GM12878 (cell line): Measurements from ENCODE around the gene DPP4. TPM values are rescaled to one million over a fixed set of nuclear protein-coding genes. Genes with fewer than 3 reads are reported as not detected.

Source experiments
- ATAC-seq: fragments of 200-7000 bp; cut with Tn5 transposase; 3 replicates; pipeline ENCODE4 v1.9.1; 2020; ENCODE audit warnings: mild to moderate bottlenecking, moderate library complexity
- BruUV-seq: library from RNA; stranded (reverse); fragments of 400-500 nt; replicated peaks from 2 replicates; lab custom pipeline; 2021; lab: Mats Ljungman, UMichigan
- CTCF ChIA-PET: fragments of 300-600 bp; sonication (Branson Sonifier 250); formaldehyde crosslinking; extraction: SDS; loops from one replicate; lab custom pipeline; 2021; ENCODE audit warnings: inconsistent platforms; lab: Yijun Ruan, JAX
- POLR2A ChIA-PET: fragments of 350-600 bp; formaldehyde crosslinking; extraction: SDS; loops from one replicate; lab custom pipeline; 2021; ENCODE audit warnings: inconsistent platforms; lab: Charles Lee
- RAD21 ChIA-PET: fragments of 300-600 bp; sonication (Branson Sonifier 250); formaldehyde crosslinking; loops from one replicate; lab custom pipeline; 2023; ENCODE audit warnings: antibody characterized with exemption; ENCODE audit not compliant: unreplicated experiment; lab: Charles Lee
- SMC1A ChIA-PET: fragments of 300-600 bp; sonication (Branson Sonifier 250); formaldehyde crosslinking; loops from one replicate; lab custom pipeline; 2023; ENCODE audit not compliant: unreplicated experiment, uncharacterized antibody; lab: Charles Lee
- DNase-seq: peaks from one replicate; pipeline ENCODE4 v3.0.0-alpha.2; 2011; ENCODE audit warnings: low read depth, low spot score
- FAIRE-seq: peaks from 3 replicates; lab custom pipeline; 2011; peaks lifted over from hg19 to GRCh38; lab: Jason Lieb, UNC
- H2AFZ ChIP-seq: 2 replicates; pipeline ENCODE4 v1.6.0; 2011; ENCODE audit warnings: low read depth, low read length, control low read depth; ENCODE audit not compliant: control insufficient read depth
- H3K27ac ChIP-seq: 2 replicates; pipeline ENCODE4 v1.5.1; 2011; ENCODE audit warnings: control low read depth; ENCODE audit not compliant: control insufficient read depth, insufficient read depth
- H3K27me3 ChIP-seq, 2 experiments: replicated peaks in 1 of 2; 2 replicates each; pipeline versions ENCODE4 v1.6.0 to v1.6.1; 2011; ENCODE audit warnings: low read length in 1 of 2; ENCODE audit not compliant: control insufficient read depth in 2 of 2, insufficient read depth in 2 of 2
- H3K36me3 ChIP-seq, 2 experiments: 2 replicates each; pipeline ENCODE4 v1.5.1; 2011; ENCODE audit warnings: low read length in 1 of 2; ENCODE audit not compliant: control insufficient read depth in 2 of 2, insufficient read depth in 2 of 2
- H3K4me1 ChIP-seq: 2 replicates; pipeline ENCODE4 v1.6.1; 2011; ENCODE audit warnings: mild to moderate bottlenecking, low read length, moderate library complexity, mixed read lengths; ENCODE audit not compliant: control insufficient read depth, insufficient read depth
- H3K4me2 ChIP-seq: 2 replicates; pipeline ENCODE4 v1.6.0; 2011; ENCODE audit warnings: control low read depth; ENCODE audit not compliant: control insufficient read depth, insufficient read depth
- H3K4me3 ChIP-seq: fragments of 200-600 bp; sonication (generic); 2 replicates; pipeline ENCODE4 v1.5.1; 2016
- H3K79me2 ChIP-seq: 2 replicates; pipeline ENCODE4 v1.6.0; 2011; ENCODE audit warnings: low read length; ENCODE audit not compliant: control insufficient read depth, insufficient read depth
- H3K9ac ChIP-seq: 2 replicates; pipeline ENCODE4 v1.8.0; 2011; ENCODE audit warnings: low read length, control low read depth, mixed read lengths; ENCODE audit not compliant: control insufficient read depth, insufficient read depth
- H3K9me3 ChIP-seq: replicated peaks from 3 replicates; pipeline ENCODE4 v1.5.1; 2011; ENCODE audit warnings: mild to moderate bottlenecking, low read length; ENCODE audit not compliant: control insufficient read depth, insufficient read depth
- H4K20me1 ChIP-seq: 2 replicates; pipeline ENCODE4 v1.6.0; 2011; ENCODE audit not compliant: control insufficient read depth, insufficient read depth
- BCL11A ChIP-seq: IDR thresholded peaks from 2 replicates; pipeline ENCODE4 v1.6.1; 2011; ENCODE audit warnings: low read depth, low read length
- ETV6 ChIP-seq, 2 experiments: fragments of 450-650 bp in 1 of 2; IDR thresholded peaks in 1 of 2; conservative IDR thresholded peaks in 1 of 2; 2 replicates each; pipeline ENCODE4 v1.6.1; 2014; ENCODE audit warnings: antibody characterized with exemption in 1 of 2, borderline replicate concordance in 1 of 2, low read depth in 1 of 2, mild to moderate bottlenecking in 1 of 2, moderate library complexity in 1 of 2
- GATAD2B ChIP-seq: fragments of 450-650 bp; conservative IDR thresholded peaks from 2 replicates; pipeline ENCODE4 v1.6.1; 2017; ENCODE audit warnings: low read depth, mild to moderate bottlenecking, moderate library complexity
- JUNB ChIP-seq: IDR thresholded peaks from 2 replicates; pipeline ENCODE4 v1.6.1; 2016; ENCODE audit warnings: antibody characterized with exemption, mild to moderate bottlenecking
- MEF2A ChIP-seq: IDR thresholded peaks from 2 replicates; pipeline ENCODE4 v1.6.1; 2011; ENCODE audit warnings: low read depth, mild to moderate bottlenecking, low read length, moderate library complexity; ENCODE audit not compliant: insufficient read depth
- MXI1 ChIP-seq: fragments of 150-350 bp; IDR thresholded peaks from 2 replicates; pipeline ENCODE4 v1.6.1; 2011; ENCODE audit warnings: low read depth, mild to moderate bottlenecking, inconsistent platforms, low read length, improper control_type of control experiment
- NFIC ChIP-seq: IDR thresholded peaks from 2 replicates; pipeline ENCODE4 v1.6.1; 2012; ENCODE audit warnings: low read depth, mild to moderate bottlenecking, inconsistent platforms, low read length, moderate library complexity
- PAX5 ChIP-seq: IDR thresholded peaks from 2 replicates; pipeline ENCODE4 v1.6.1; 2011; ENCODE audit warnings: low read depth, low read length, borderline replicate concordance
- RUNX3 ChIP-seq: IDR thresholded peaks from 2 replicates; pipeline ENCODE4 v1.6.1; 2012; ENCODE audit warnings: low read length, inconsistent platforms
- WGBS: methylation state at CpG from one replicate; pipeline ENCODE4 v1.1.6; 2016; ENCODE audit warnings: low lambda C conversion rate; ENCODE audit not compliant: insufficient replicate concordance, insufficient coverage; ENCODE audit errors: missing lambda C conversion rate; 5-methylcytosine and 5-hydroxymethylcytosine counted together
- in situ Hi-C: fragments of 300-500 bp; cut with MboI; formaldehyde crosslinking; loops from 9 replicates; pipeline ENCODE4 v1.14.3; 2018; ENCODE audit warnings: mixed read lengths
- intact Hi-C: fragments of 100-400 bp; cut with micrococcal nuclease; formaldehyde crosslinking; loops from one replicate; pipeline ENCODE4 v1.14.2; 2022; ENCODE audit not compliant: unreplicated experiment
- polyA plus RNA-seq, 11 experiments: library from polyadenylated mRNA; depleted of rRNA in 4 of 11; unstranded in 6 of 11; stranded (reverse) in 5 of 11; fragments of >200 nt; fragmentation: Nextera tagmentation in 4 of 11; fragmentation: Illumina TruSeq in 1 of 11; extraction: Ambion mirVana in 4 of 11; extraction: Trizol in 1 of 11; gene quantifications; 1 replicate in 1 of 11; 2 replicates in 10 of 11; pipeline versions ENCODE4 v1.2.1 to v1.2.3, GENCODE V29; 2011 to 2016; ENCODE audit warnings: inconsistent platforms in 2 of 11, missing spikeins in 2 of 11, low read depth in 1 of 11
- total RNA-seq, 4 experiments: library from RNA; depleted of rRNA in 3 of 4; stranded (reverse); fragments of >200 nt in 3 of 4; fragmentation: Illumina TruSeq in 1 of 4; extraction: Trizol in 1 of 4; gene quantifications; 2 replicates each; pipeline versions ENCODE4 v1.2.1 to v1.2.3, GENCODE V29; 2013 to 2021

Gene DPP4
- total and polyA plus RNA-seq, 10 of the 15 experiments (the other 5 are each of a cell fraction or from before 2014, with no cell fraction given) = 4.1 to 11.4 (median 9.3) TPM

- no peaks in the 10 kb centered on the region for H3K4me1 ChIP-seq
- no peak overlapping the region for H3K4me2 ChIP-seq
- no peaks in the 10 kb centered on the region for H3K9me3 ChIP-seq
- 0% methylated on average over 1 of the region's 1 CpG for WGBS
- DNase-seq = no peak
- H3K36me3 ChIP-seq = no peaks in the 10 kb centered on the region
- ChIA-PET CTCF (interaction anchor here (1.4 kb wide), 1 partner anchor 155 kb away, joined by 4 read pairs; no protein-coding TSS in a partner anchor), SMC1A (no interaction called here), RAD21 (no interaction called here), POLR2A (no interaction called here)
- no peak overlapping the region for H3K4me3 ChIP-seq
- BruUV-seq = no TSS peak
- in situ Hi-C loops = no loop called here
- H3K27me3 ChIP-seq = no peaks in the 10 kb centered on the region
- intact Hi-C loops = no loop called here
- TF ChIP-seq MEF2A (no peak), MXI1 (no peak), PAX5 (no peak)
- ATAC-seq = no peak
- H4K20me1 ChIP-seq = no peaks in the 10 kb centered on the region
- no peaks in the 10 kb centered on the region for H3K79me2 ChIP-seq
- no peak overlapping the region for H3K9ac ChIP-seq
- no peak overlapping the region for H2AFZ ChIP-seq
- no peak for FAIRE-seq
- H3K27ac ChIP-seq = no peak overlapping the region
Observed at GRCh38 chr2:161969159-161969558, 104.9 kb downstream of the DPP4 start.

- ChIA-PET SMC1A (no interaction called here), CTCF (no interaction called here), POLR2A (no interaction called here), RAD21 (no interaction called here)
- no peaks in the 10 kb centered on the region for H3K36me3 ChIP-seq
- DNase-seq (no peak), FAIRE-seq (no peak), ATAC-seq (no peak; the same call in 1 of the 3 replicates)
- no TSS peak for BruUV-seq
- H3K4me3 ChIP-seq = no peak overlapping the region
- in situ Hi-C loops (no loop called here), intact Hi-C loops (no loop called here)
- no peaks in the 10 kb centered on the region for H3K9me3 ChIP-seq
- H3K9ac ChIP-seq = no peak overlapping the region
- TF ChIP-seq GATAD2B (no peak), NFIC (peak; percentile 76; the same call in 1 of the 2 replicates), JUNB (peak; percentile 49; the same call in 1 of the 2 replicates), ETV6 (conservative IDR thresholded peaks at IDR 0.05 in 1 of 2, IDR thresholded peaks at IDR 0.05 in 1 of 2; ENCODE audit: borderline replicate concordance in 1 of 2, low read depth in 1 of 2) (peak in 1 of 2 experiments; percentile 24; a peak in 1 of 4 replicates), RUNX3 (peak; percentile 39; the same call in 1 of the 2 replicates), BCL11A (no peak)
- H3K4me1 ChIP-seq = no peaks in the 10 kb centered on the region
- H3K27me3 ChIP-seq = no peaks in the 10 kb centered on the region
- WGBS = 0% methylated on average over 1 of the region's 1 CpG
- H3K4me2 ChIP-seq = no peak overlapping the region
- H2AFZ ChIP-seq = no peak overlapping the region
- H3K27ac ChIP-seq = no peak overlapping the region
- H4K20me1 ChIP-seq = no peaks in the 10 kb centered on the region
- H3K79me2 ChIP-seq = no peaks in the 10 kb centered on the region
Observed at GRCh38 chr2:161965994-161966393, 108.0 kb downstream of the DPP4 start.
